ENCODE data around the gene KLK14. TPM values are rescaled to one million over a fixed set of nuclear protein-coding genes. Genes with fewer than 3 reads are reported as not detected.

KLK14 gene
- polyA plus RNA-seq, 1 donor (not counting 4 experiments of a cell fraction or from before 2014, with no cell fraction given): 0.05 TPM

DNA sequence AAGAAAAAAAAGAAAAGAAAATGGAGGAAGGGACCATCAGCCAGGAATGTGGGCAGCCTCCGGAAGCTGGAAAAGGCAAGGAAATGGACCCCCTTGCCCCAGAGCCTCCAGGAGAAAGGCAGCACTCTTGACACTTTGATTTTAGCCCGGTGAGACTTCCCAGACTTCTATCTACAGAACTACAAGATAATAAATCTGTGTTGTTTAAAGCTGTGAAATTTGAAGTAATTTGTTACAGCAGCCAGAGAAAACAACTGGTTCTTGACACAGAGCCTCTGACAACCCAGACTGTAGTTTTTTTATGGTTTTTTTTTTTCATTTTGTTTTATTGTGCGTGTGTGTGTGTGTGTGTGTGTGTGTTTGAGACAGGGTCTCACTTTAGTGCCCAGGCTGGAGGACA, 17.9 kb upstream of the KLK14 start:
- Histone ChIP-seq H3K9me1 (ENCODE audit: control insufficient read depth, extremely low read depth, insufficient read depth, low read length) (peaks cover 5% of the 10 kb centered on the region), H4K20me1 (ENCODE audit: control insufficient read depth, extremely low read depth, insufficient read depth, low read length) (peaks cover 7% of the 10 kb centered on the region), H3K4me2 (ENCODE audit: control insufficient read depth, extremely low read depth, insufficient read depth, low read depth, low read length) (no peak overlapping the region), H3K36me3 (ENCODE audit: control insufficient read depth in 2 of 2, extremely low read depth in 1 of 2, insufficient read depth in 2 of 2, low read length in 2 of 2) (peaks cover 21 to 32% of the 10 kb centered on the region in 2 experiments), H2AFZ (ENCODE audit: control insufficient read depth, low read length) (no peak overlapping the region), H3K27me3 (ENCODE audit: control insufficient read depth, extremely low read depth, insufficient read depth, low read length) (no peaks in the 10 kb centered on the region), H3K4me1 (ENCODE audit: control insufficient read depth, extremely low read depth, insufficient read depth, low read length) (peaks cover 11% of the 10 kb centered on the region), H3K4me3 (ENCODE audit: control insufficient read depth in 2 of 3, extremely low read depth in 1 of 3, insufficient read depth in 2 of 3, low read depth in 1 of 3, low read length in 3 of 3) (no peak overlapping the region), H3K79me2 (ENCODE audit: control insufficient read depth, insufficient read depth, low read length) (peaks cover 40% of the 10 kb centered on the region), H3K27ac (ENCODE audit: control insufficient read depth, insufficient read depth, low read length) (no peak overlapping the region), H3K9ac (ENCODE audit: control insufficient read depth, extremely low read depth, insufficient read depth, low read length) (no peak overlapping the region), H3K9me3 (ENCODE audit: control insufficient read depth, low read depth, low read length) (no peaks in the 10 kb centered on the region)
- FAIRE-seq (no peak), DNase-seq (ENCODE audit: low read depth, low spot score) (no peak)
- no peak for TF ChIP-seq EZH2 (IDR thresholded peaks at IDR 0.05; ENCODE audit: low read length)
- TF ChIP-seq, protein P1, sequence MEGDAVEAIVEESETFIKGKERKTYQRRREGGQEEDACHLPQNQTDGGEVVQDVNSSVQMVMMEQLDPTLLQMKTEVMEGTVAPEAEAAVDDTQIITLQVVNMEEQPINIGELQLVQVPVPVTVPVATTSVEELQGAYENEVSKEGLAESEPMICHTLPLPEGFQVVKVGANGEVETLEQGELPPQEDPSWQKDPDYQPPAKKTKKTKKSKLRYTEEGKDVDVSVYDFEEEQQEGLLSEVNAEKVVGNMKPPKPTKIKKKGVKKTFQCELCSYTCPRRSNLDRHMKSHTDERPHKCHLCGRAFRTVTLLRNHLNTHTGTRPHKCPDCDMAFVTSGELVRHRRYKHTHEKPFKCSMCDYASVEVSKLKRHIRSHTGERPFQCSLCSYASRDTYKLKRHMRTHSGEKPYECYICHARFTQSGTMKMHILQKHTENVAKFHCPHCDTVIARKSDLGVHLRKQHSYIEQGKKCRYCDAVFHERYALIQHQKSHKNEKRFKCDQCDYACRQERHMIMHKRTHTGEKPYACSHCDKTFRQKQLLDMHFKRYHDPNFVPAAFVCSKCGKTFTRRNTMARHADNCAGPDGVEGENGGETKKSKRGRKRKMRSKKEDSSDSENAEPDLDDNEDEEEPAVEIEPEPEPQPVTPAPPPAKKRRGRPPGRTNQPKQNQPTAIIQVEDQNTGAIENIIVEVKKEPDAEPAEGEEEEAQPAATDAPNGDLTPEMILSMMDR (optimal IDR thresholded peaks at IDR 0.05 in 1 of 3, IDR thresholded peaks at IDR 0.05 in 1 of 3, conservative IDR thresholded peaks at IDR 0.05 in 1 of 3; ENCODE audit: extremely low read depth in 1 of 3, insufficient read depth in 2 of 3, low read length in 3 of 3): no peak
- dilution Hi-C loops (cut with MboI; ENCODE audit: extremely low pct_ligation_motif_present, low sequenced_read_pairs): no loop called here

DNA sequence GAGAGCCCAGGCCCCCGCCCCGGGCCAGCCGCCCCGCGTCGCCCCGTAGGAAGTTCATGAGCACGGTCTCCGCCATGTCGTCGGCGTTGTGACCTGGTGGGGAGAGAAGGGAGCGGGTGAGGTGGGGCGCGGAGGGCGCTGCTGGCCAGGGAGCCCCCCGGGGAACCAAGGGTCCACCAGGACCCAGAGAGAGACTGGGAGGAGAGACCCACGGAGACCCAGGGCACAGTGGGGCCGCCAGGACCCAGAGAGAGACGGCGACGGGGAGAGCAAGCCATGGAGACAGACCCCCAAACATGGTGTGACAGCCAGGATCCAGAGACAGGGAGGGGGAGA, 16.3 kb upstream of the KLK14 start:
- Histone ChIP-seq H3K9me1 (ENCODE audit: control insufficient read depth, extremely low read depth, insufficient read depth, low read length) (peaks cover 5% of the 10 kb centered on the region), H3K4me1 (ENCODE audit: control insufficient read depth, extremely low read depth, insufficient read depth, low read length) (peaks cover 13% of the 10 kb centered on the region), H3K36me3 (ENCODE audit: control insufficient read depth in 2 of 2, extremely low read depth in 1 of 2, insufficient read depth in 2 of 2, low read length in 2 of 2) (peaks cover 13 to 21% of the 10 kb centered on the region in 2 experiments), H3K79me2 (ENCODE audit: control insufficient read depth, insufficient read depth, low read length) (peaks cover 25% of the 10 kb centered on the region), H3K4me2 (ENCODE audit: control insufficient read depth, extremely low read depth, insufficient read depth, low read depth, low read length) (no peak overlapping the region), H3K27me3 (ENCODE audit: control insufficient read depth, extremely low read depth, insufficient read depth, low read length) (no peaks in the 10 kb centered on the region), H4K20me1 (ENCODE audit: control insufficient read depth, extremely low read depth, insufficient read depth, low read length) (peaks cover 7% of the 10 kb centered on the region), H3K27ac (ENCODE audit: control insufficient read depth, insufficient read depth, low read length) (no peak overlapping the region), H3K4me3 (ENCODE audit: control insufficient read depth in 2 of 3, extremely low read depth in 1 of 3, insufficient read depth in 2 of 3, low read depth in 1 of 3, low read length in 3 of 3) (no peak overlapping the region), H2AFZ (ENCODE audit: control insufficient read depth, low read length) (no peak overlapping the region), H3K9me3 (ENCODE audit: control insufficient read depth, low read depth, low read length) (no peaks in the 10 kb centered on the region), H3K9ac (ENCODE audit: control insufficient read depth, extremely low read depth, insufficient read depth, low read length) (no peak overlapping the region)
- TF ChIP-seq, protein P1 (optimal IDR thresholded peaks at IDR 0.05 in 1 of 3, IDR thresholded peaks at IDR 0.05 in 1 of 3, conservative IDR thresholded peaks at IDR 0.05 in 1 of 3; ENCODE audit: extremely low read depth in 1 of 3, insufficient read depth in 2 of 3, low read length in 3 of 3): no peak
- no peak for TF ChIP-seq EZH2 (IDR thresholded peaks at IDR 0.05; ENCODE audit: low read length)
- DNase-seq (ENCODE audit: low read depth, low spot score): no peak
- dilution Hi-C loops (cut with MboI; ENCODE audit: extremely low pct_ligation_motif_present, low sequenced_read_pairs): no loop called here
- FAIRE-seq: no peak
